Measurements from ENCODE around the gene YIPF2. TPM values are rescaled to one million over a fixed set of nuclear protein-coding genes. Genes with fewer than 3 reads are reported as not detected.
A peak's percentile ranks its signal among the peaks of the same experiment; 100 is the strongest.

The YIPF2 gene
- total and polyA plus RNA-seq, 10 of the 15 experiments (the other 5 are each of a cell fraction or from before 2014, with no cell fraction given), result 0.92 to 38.9 (median 17.6) TPM

DNA sequence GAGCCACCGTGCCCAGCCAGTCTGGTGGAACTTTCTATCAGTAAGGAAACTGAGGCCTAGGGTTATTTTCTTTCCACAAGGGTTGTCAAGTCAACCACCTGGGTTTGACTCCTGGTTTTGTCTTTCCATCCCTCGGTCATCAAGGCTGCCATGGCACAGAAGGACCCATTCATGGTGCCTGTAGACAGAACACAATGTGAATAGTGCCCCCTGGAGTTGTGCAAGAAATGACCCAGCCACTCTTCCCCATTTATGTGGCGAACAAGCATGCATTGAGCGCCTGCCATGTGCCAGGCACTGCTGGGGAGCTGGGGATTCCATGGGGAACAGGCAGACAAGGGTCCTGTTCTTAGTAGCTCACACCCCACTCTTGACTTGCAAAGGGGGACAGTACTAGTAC, 36.5 kb upstream of the YIPF2 start:
- CTCF ChIA-PET, result interaction anchor here (0.7 to 1.1 kb wide), 3 partner anchors 10 to 26 kb away, joined by 3 to 4 read pairs (median 3); no protein-coding TSS in a partner anchor
- Histone ChIP-seq H3K36me3 (ENCODE audit: control insufficient read depth in 2 of 2, insufficient read depth in 2 of 2, low read length in 1 of 2) (no peaks in the 10 kb centered on the region), H3K27ac (ENCODE audit: control insufficient read depth, insufficient read depth) (no peak overlapping the region), H3K9ac (ENCODE audit: control insufficient read depth, insufficient read depth, low read length) (no peak overlapping the region), H3K4me2 (ENCODE audit: control insufficient read depth, insufficient read depth) (peak overlapping the region; percentile 85; the same call in 1 of the 2 replicates), H4K20me1 (ENCODE audit: control insufficient read depth, insufficient read depth) (peaks cover 4% of the 10 kb centered on the region; the same call in 1 of the 2 replicates), H3K27me3 (replicated peaks in 1 of 2; ENCODE audit: control insufficient read depth in 2 of 2, insufficient read depth in 2 of 2, low read length in 1 of 2) (no peaks in the 10 kb centered on the region), H2AFZ (ENCODE audit: control insufficient read depth, low read depth, low read length) (no peak overlapping the region), H3K4me3 (no peak overlapping the region; the same call in 1 of the 2 replicates), H3K9me3 (replicated peaks; ENCODE audit: control insufficient read depth, insufficient read depth, low read length) (no peaks in the 10 kb centered on the region), H3K79me2 (ENCODE audit: control insufficient read depth, insufficient read depth, low read length) (peaks cover 90% of the 10 kb centered on the region), H3K4me1 (ENCODE audit: control insufficient read depth, insufficient read depth, low read length) (peaks cover 40% of the 10 kb centered on the region)
- SMC1A ChIA-PET (ENCODE audit: uncharacterized antibody, unreplicated experiment), result interaction anchor here (0.7 to 3.1 kb wide), 7 partner anchors 8 to 28 kb away, joined by 3 to 10 read pairs (median 3); no protein-coding TSS in a partner anchor
- FAIRE-seq (no peak), ATAC-seq (no peak), DNase-seq (ENCODE audit: low read depth, low spot score) (no peak)
- POLR2A ChIA-PET, result interaction anchor here (0.6 to 1.4 kb wide), 4 partner anchors 13 to 124 kb away, joined by 3 to 6 read pairs (median 4); partner anchors contain the start of gene LDLR
- RAD21 ChIA-PET (ENCODE audit: unreplicated experiment), result interaction anchor here (0.8 to 1.4 kb wide), 2 partner anchors 15 to 20 kb away, joined by 5 to 6 read pairs; no protein-coding TSS in a partner anchor
- no TSS peak for BruUV-seq (replicated peaks)
- intact Hi-C loops (cut with micrococcal nuclease; ENCODE audit: unreplicated experiment) (loop anchor here (5.0 kb wide), 1 partner anchor 248 kb away; the partner anchor contains the start of gene DNM2), in situ Hi-C loops (cut with MboI) (no loop called here)
- 97% methylated on average over 4 of the region's 4 CpGs for WGBS (ENCODE audit: insufficient coverage, insufficient replicate concordance, low lambda C conversion rate, missing lambda C conversion rate)
- no peak for TF ChIP-seq ELK1 (IDR thresholded peaks at IDR 0.05; ENCODE audit: low read depth, low read length)
- TF ChIP-seq IRF4 (IDR thresholded peaks at IDR 0.05; ENCODE audit: low read depth, low read length), result no peak
- TF ChIP-seq MEF2A (IDR thresholded peaks at IDR 0.05; ENCODE audit: insufficient read depth, low read depth, low read length), result no peak
- no peak for TF ChIP-seq FOS (IDR thresholded peaks at IDR 0.05; ENCODE audit: borderline replicate concordance, extremely low read depth, insufficient read length)
- TF ChIP-seq, protein P1, sequence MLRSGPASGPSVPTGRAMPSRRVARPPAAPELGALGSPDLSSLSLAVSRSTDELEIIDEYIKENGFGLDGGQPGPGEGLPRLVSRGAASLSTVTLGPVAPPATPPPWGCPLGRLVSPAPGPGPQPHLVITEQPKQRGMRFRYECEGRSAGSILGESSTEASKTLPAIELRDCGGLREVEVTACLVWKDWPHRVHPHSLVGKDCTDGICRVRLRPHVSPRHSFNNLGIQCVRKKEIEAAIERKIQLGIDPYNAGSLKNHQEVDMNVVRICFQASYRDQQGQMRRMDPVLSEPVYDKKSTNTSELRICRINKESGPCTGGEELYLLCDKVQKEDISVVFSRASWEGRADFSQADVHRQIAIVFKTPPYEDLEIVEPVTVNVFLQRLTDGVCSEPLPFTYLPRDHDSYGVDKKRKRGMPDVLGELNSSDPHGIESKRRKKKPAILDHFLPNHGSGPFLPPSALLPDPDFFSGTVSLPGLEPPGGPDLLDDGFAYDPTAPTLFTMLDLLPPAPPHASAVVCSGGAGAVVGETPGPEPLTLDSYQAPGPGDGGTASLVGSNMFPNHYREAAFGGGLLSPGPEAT (IDR thresholded peaks at IDR 0.05; ENCODE audit: low read depth), result no peak
- TF ChIP-seq KAT2A (conservative IDR thresholded peaks at IDR 0.05; ENCODE audit: control insufficient read depth, low read depth, low read length), result no peak
- TF ChIP-seq ESRRA (IDR thresholded peaks at IDR 0.05; ENCODE audit: low read length), result no peak
- no peak for TF ChIP-seq SP1 (IDR thresholded peaks at IDR 0.05; ENCODE audit: low read depth, low read length)
- no peak for TF ChIP-seq HDGF (IDR thresholded peaks at IDR 0.05)
- no peak for TF ChIP-seq CBX3 (IDR thresholded peaks at IDR 0.05; ENCODE audit: borderline replicate concordance, low read depth)
- no peak for TF ChIP-seq MYC (IDR thresholded peaks at IDR 0.05; ENCODE audit: insufficient read depth, insufficient read length, insufficient replicate concordance, low read length, severe bottlenecking)
- 0 out of 2 replicates have a peak, but pooled peaks have one; percentile 24 for TF ChIP-seq ZNF217 (IDR thresholded peaks at IDR 0.05)
- TF ChIP-seq ZNF207 (IDR thresholded peaks at IDR 0.05; ENCODE audit: borderline replicate concordance), result no peak
- TF ChIP-seq, protein P2, sequence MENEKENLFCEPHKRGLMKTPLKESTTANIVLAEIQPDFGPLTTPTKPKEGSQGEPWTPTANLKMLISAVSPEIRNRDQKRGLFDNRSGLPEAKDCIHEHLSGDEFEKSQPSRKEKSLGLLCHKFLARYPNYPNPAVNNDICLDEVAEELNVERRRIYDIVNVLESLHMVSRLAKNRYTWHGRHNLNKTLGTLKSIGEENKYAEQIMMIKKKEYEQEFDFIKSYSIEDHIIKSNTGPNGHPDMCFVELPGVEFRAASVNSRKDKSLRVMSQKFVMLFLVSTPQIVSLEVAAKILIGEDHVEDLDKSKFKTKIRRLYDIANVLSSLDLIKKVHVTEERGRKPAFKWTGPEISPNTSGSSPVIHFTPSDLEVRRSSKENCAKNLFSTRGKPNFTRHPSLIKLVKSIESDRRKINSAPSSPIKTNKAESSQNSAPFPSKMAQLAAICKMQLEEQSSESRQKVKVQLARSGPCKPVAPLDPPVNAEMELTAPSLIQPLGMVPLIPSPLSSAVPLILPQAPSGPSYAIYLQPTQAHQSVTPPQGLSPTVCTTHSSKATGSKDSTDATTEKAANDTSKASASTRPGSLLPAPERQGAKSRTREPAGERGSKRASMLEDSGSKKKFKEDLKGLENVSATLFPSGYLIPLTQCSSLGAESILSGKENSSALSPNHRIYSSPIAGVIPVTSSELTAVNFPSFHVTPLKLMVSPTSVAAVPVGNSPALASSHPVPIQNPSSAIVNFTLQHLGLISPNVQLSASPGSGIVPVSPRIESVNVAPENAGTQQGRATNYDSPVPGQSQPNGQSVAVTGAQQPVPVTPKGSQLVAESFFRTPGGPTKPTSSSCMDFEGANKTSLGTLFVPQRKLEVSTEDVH (IDR thresholded peaks at IDR 0.05; ENCODE audit: low read depth, partially characterized antibody), result no peak
- TF ChIP-seq PAX5 (IDR thresholded peaks at IDR 0.05; ENCODE audit: borderline replicate concordance, low read depth, low read length), result no peak
- TF ChIP-seq, protein P3, sequence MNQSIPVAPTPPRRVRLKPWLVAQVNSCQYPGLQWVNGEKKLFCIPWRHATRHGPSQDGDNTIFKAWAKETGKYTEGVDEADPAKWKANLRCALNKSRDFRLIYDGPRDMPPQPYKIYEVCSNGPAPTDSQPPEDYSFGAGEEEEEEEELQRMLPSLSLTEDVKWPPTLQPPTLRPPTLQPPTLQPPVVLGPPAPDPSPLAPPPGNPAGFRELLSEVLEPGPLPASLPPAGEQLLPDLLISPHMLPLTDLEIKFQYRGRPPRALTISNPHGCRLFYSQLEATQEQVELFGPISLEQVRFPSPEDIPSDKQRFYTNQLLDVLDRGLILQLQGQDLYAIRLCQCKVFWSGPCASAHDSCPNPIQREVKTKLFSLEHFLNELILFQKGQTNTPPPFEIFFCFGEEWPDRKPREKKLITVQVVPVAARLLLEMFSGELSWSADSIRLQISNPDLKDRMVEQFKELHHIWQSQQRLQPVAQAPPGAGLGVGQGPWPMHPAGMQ (IDR thresholded peaks at IDR 0.05; ENCODE audit: borderline replicate concordance), result no peak
